K562 (cell line): Measurements from ENCODE around the gene SLC27A4. TPM values are rescaled to one million over a fixed set of nuclear protein-coding genes. Genes with fewer than 3 reads are reported as not detected.
A peak's percentile ranks its signal among the peaks of the same experiment; 100 is the strongest.

Source experiments
- ATAC-seq: fragments of 200-7000 bp; cut with Tn5 transposase; 3 replicates; pipeline ENCODE4 v1.9.1; 2020; ENCODE audit warnings: moderate library complexity
- BruUV-seq: library from RNA; stranded (reverse); fragments of 400-500 nt; replicated peaks from 2 replicates; lab custom pipeline; 2021; lab: Mats Ljungman, UMichigan
- CTCF ChIA-PET: fragments of 300-600 bp; formaldehyde crosslinking; extraction: SDS; loops from one replicate; lab custom pipeline; 2021; ENCODE audit warnings: low intra/inter-chr PET ratio; lab: Yijun Ruan, JAX
- POLR2A ChIA-PET: fragments of 300-600, 350-650 bp; sonication (Branson Sonifier 250); formaldehyde crosslinking; extraction: SDS; loops from one replicate; lab custom pipeline; 2021; ENCODE audit warnings: antibody characterized with exemption, inconsistent platforms; lab: Yijun Ruan, JAX
- DNase-seq, 4 experiments: peaks; one replicate each; pipeline versions ENCODE4 v3.0.0 to v3.0.0-alpha.2; 2011 to 2018; ENCODE audit warnings: low spot score in 3 of 4, mixed read lengths in 3 of 4; ENCODE audit errors: extremely low read depth in 1 of 4
- FAIRE-seq: peaks from 2 replicates; lab custom pipeline; 2011; peaks lifted over from hg19 to GRCh38; lab: Jason Lieb, UNC
- H2AFZ ChIP-seq: 2 replicates; pipeline ENCODE4 v1.6.0; 2011; ENCODE audit warnings: low read depth, low read length, control low read depth, inconsistent platforms
- H3K27ac ChIP-seq: fragments of 200-600 bp; 3 replicates; pipeline ENCODE4 v1.8.0; 2011; ENCODE audit warnings: low read depth, mild to moderate bottlenecking, control low read depth, inconsistent platforms, low read length, moderate library complexity, mixed read lengths; ENCODE audit errors: extremely low read depth
- H3K27me3 ChIP-seq, 2 experiments: fragments of 300-600 bp in 1 of 2; 2 replicates in 1 of 2; 3 replicates in 1 of 2; pipeline versions ENCODE4 v1.6.0 to v1.8.0; 2011; ENCODE audit warnings: inconsistent platforms in 2 of 2, low read length in 2 of 2, mild to moderate bottlenecking in 1 of 2, mixed read lengths in 1 of 2, moderate library complexity in 1 of 2; ENCODE audit not compliant: control insufficient read depth in 2 of 2, insufficient read depth in 2 of 2
- H3K36me3 ChIP-seq: fragments of 300-600 bp; 3 replicates; pipeline ENCODE4 v1.8.0; 2011; ENCODE audit warnings: mild to moderate bottlenecking, low read length, inconsistent platforms; ENCODE audit not compliant: control insufficient read depth, insufficient read depth
- H3K4me1 ChIP-seq, 2 experiments: fragments of 200-600 bp in 1 of 2; replicated peaks in 1 of 2; 2 replicates in 1 of 2; 3 replicates in 1 of 2; pipeline versions ENCODE4 v1.5.1 to v1.8.0; 2011; ENCODE audit warnings: inconsistent platforms in 2 of 2, low read length in 2 of 2, mild to moderate bottlenecking in 1 of 2, mixed read lengths in 1 of 2, moderate library complexity in 1 of 2; ENCODE audit not compliant: control insufficient read depth in 2 of 2, insufficient read depth in 2 of 2
- H3K4me2 ChIP-seq: 2 replicates; pipeline ENCODE4 v1.6.1; 2011; ENCODE audit warnings: low read length, control low read depth, inconsistent platforms, mixed read lengths; ENCODE audit not compliant: insufficient read depth
- H3K4me3 ChIP-seq: fragments of 200-600 bp; sonication (generic), shearing (Covaris generic); 2 replicates; pipeline ENCODE4 v1.5.1; 2016; ENCODE audit warnings: control low read depth, inconsistent platforms
- H3K79me2 ChIP-seq: fragments of 200-600 bp; 3 replicates; pipeline ENCODE4 v1.8.0; 2011; ENCODE audit warnings: low read length, inconsistent platforms; ENCODE audit not compliant: control insufficient read depth, insufficient read depth
- H3K9ac ChIP-seq, 2 experiments: 2 replicates each; pipeline versions ENCODE4 v1.6.0 to v1.6.1; 2011; ENCODE audit warnings: low read depth in 2 of 2, low read length in 2 of 2, control low read depth in 1 of 2, inconsistent platforms in 1 of 2, mild to moderate bottlenecking in 1 of 2, mixed read lengths in 1 of 2; ENCODE audit not compliant: insufficient read depth in 1 of 2
- H3K9me1 ChIP-seq: one replicate; pipeline ENCODE4 v1.6.0; 2011; ENCODE audit warnings: inconsistent platforms, mild to moderate bottlenecking, low read length, moderate library complexity; ENCODE audit not compliant: control insufficient read depth, insufficient read depth
- H3K9me3 ChIP-seq: replicated peaks from 2 replicates; pipeline ENCODE4 v1.5.1; 2011; ENCODE audit warnings: low read depth, low read length, inconsistent platforms; ENCODE audit not compliant: control insufficient read depth, insufficient read depth
- H4K20me1 ChIP-seq: replicated peaks from 2 replicates; pipeline ENCODE4 v1.6.1; 2011; ENCODE audit warnings: low read length, inconsistent platforms, mixed read lengths; ENCODE audit not compliant: control insufficient read depth, insufficient read depth
- ARID3A ChIP-seq: IDR thresholded peaks from 2 replicates; pipeline ENCODE4 v1.6.1; 2012; ENCODE audit warnings: low read depth, low read length, improper control_type of control experiment, borderline replicate concordance
- BACH1 ChIP-seq: fragments of 200-800 bp; sonication (Bioruptor generic); IDR thresholded peaks from 2 replicates; pipeline ENCODE4 v1.6.1; 2016; ENCODE audit warnings: missing genetic modification characterization, missing compliant biosample characterization
- CEBPZ ChIP-seq: fragments of 150-350 bp; IDR thresholded peaks from 2 replicates; pipeline ENCODE4 v1.6.1; 2014; ENCODE audit warnings: low read depth, mild to moderate bottlenecking, low read length, borderline replicate concordance
- HDGF ChIP-seq: fragments of 450-650 bp; IDR thresholded peaks from 2 replicates; pipeline ENCODE4 v1.6.1; 2016
- MAFK ChIP-seq: IDR thresholded peaks from 2 replicates; pipeline ENCODE4 v1.6.1; 2011; ENCODE audit warnings: low read length, improper control_type of control experiment
- ZBTB33 ChIP-seq: sonication (generic); formaldehyde crosslinking; IDR thresholded peaks from 2 replicates; pipeline ENCODE4 v1.8.1; 2023; ENCODE audit warnings: mild to moderate bottlenecking, missing genetic modification reagents
- ZNF354B ChIP-seq: fragments of 250-450 bp; sonication (Bioruptor Pico); IDR thresholded peaks from 2 replicates; pipeline ENCODE4 v1.4.0; 2020
- WGBS: fragments of 100-300 bp; shearing (Covaris generic); methylation state at CpG from one replicate; pipeline ENCODE4 v1.1.6; 2016; ENCODE audit warnings: low coverage, mixed read lengths; ENCODE audit not compliant: insufficient coverage; ENCODE audit errors: missing lambda C conversion rate; 5-methylcytosine and 5-hydroxymethylcytosine counted together
- in situ Hi-C: fragments of 300-500 bp; cut with MboI; formaldehyde crosslinking; loops from 4 replicates; pipeline ENCODE4 v1.15.0; 2018; ENCODE audit warnings: inconsistent platforms, mixed read lengths
- intact Hi-C: fragments of 100-400 bp; cut with micrococcal nuclease; formaldehyde crosslinking; loops from 2 replicates; pipeline ENCODE4 v1.14.2; 2022
- polyA plus RNA-seq, 8 experiments: library from polyadenylated mRNA; depleted of rRNA in 4 of 8; stranded (reverse) in 5 of 8; unstranded in 3 of 8; fragments of >200 nt; fragmentation: Nextera tagmentation in 2 of 8; fragmentation: Illumina TruSeq in 1 of 8; extraction: Ambion mirVana in 2 of 8; extraction: Trizol in 1 of 8; gene quantifications; 2 replicates each; pipeline versions ENCODE4 v1.2.1 to v1.2.3, GENCODE V29; 2011 to 2014; ENCODE audit warnings: inconsistent platforms in 1 of 8, missing spikeins in 1 of 8
- total RNA-seq, 7 experiments: library from RNA; depleted of rRNA in 6 of 7; stranded (reverse); fragments of >200 nt in 6 of 7; fragmentation: Illumina TruSeq in 2 of 7; extraction: Trizol in 2 of 7; gene quantifications; 2 replicates each; pipeline versions ENCODE4 v1.2.1 to v1.2.3, GENCODE V29; 2011 to 2021; ENCODE audit warnings: low replicate concordance in 1 of 7
- TF ChIP-seq, protein P1 (sequence below): IDR thresholded peaks from 3 replicates; pipeline ENCODE4 v1.6.1; 2011; ENCODE audit warnings: borderline replicate concordance, mild to moderate bottlenecking; ENCODE audit not compliant: insufficient read length, insufficient read depth
- TF ChIP-seq, protein P2 (sequence below), 2 experiments: fragments of 450-650 bp; conservative IDR thresholded peaks; 2 replicates each; pipeline ENCODE4 v1.6.1; 2017; ENCODE audit warnings: mild to moderate bottlenecking in 2 of 2, moderate library complexity in 2 of 2

The SLC27A4 gene
- total and polyA plus RNA-seq, 9 of the 15 experiments (the other 6 are each of a cell fraction or from before 2014, with no cell fraction given): 0.25 to 35.7 (median 14.0) TPM

DNA sequence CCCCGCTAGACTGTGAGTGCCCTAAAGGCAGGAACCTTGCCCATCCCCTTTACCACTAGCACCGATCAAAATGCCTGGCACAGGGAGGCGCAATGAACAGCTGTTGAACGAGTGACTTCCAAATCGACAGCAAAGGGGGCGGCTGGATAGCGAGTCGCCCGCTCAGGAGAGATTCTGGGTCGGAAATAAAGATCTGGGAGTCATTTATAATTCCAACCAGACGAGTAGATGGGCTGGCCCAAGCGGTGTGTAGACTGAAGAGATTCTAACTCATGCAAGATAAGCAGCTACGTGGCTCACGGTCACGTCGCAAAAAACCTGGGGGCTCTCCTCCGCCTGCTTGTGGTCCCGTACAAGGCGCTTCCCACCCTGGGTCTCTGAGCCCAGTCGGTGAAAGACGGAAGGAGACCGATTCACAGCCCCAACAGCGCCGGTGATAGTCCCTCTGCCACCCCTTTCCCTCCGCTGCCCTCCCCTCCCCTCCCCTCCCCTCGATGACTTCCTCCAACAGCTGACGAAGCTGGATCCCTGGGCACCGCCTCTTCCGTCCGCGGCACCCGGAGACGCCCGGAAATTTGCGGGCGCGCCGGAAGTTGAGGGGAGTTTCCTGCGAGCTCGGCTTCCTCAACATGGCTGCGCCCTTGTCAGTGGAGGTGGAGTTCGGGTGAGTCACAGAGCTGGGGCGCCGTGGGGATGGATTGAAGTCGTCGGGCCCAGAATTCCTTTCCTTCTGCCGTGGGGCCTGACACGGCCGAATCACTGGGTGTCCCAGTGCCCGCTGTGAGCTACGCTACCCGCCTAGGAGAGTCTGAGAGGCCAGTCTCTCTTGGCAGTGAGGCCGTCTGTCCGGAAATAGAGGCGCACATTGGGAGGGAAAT, 30.7 kb downstream of the SLC27A4 start, which contains the start of gene URM1:
Gene URM1, plus strand, starts transcription at position 623 of the 878 bp plus-strand sequence. Its CDS starts 7 bp downstream, at position 630.
- FAIRE-seq (peak; percentile 89), ATAC-seq (peak; percentile 98), DNase-seq (peak; percentile 94 to 98 (median 96))
- Histone ChIP-seq H3K27ac (peak within 1 kb of the TSS; percentile 77), H3K27me3 (no peaks in the 10 kb centered on the region), H2AFZ (peak within 1 kb of the TSS; percentile 97), H3K9me3 (no peaks in the 10 kb centered on the region), H3K9ac (peak within 1 kb of the TSS; percentile 86 to 96), H4K20me1 (no peaks in the 10 kb centered on the region), H3K36me3 (peaks cover 24% of the 10 kb centered on the region), H3K4me2 (peak within 1 kb of the TSS; percentile 96), H3K79me2 (peaks cover 53% of the 10 kb centered on the region), H3K9me1 (no peaks in the 10 kb centered on the region), H3K4me3 (peak within 1 kb of the TSS; percentile 84), H3K4me1 (peaks cover 13 to 14% of the 10 kb centered on the region in 2 experiments)
- ChIA-PET POLR2A (interaction anchor here (0.5 to 2.2 kb wide), 12 partner anchors 10 to 277 kb away, joined by 3 to 11 read pairs (median 4); partner anchors contain the start of genes GOLGA2 and SWI5), CTCF (no interaction called here)
- WGBS: under 1% methylated on average over 43 of the region's 55 CpGs
- intact Hi-C loops (no loop called here), in situ Hi-C loops (loop anchor here (25.0 kb wide), 1 partner anchor 609 kb away; no protein-coding TSS in a partner anchor)
- TSS peak; percentile 97 for BruUV-seq
- TF ChIP-seq, protein P1, sequence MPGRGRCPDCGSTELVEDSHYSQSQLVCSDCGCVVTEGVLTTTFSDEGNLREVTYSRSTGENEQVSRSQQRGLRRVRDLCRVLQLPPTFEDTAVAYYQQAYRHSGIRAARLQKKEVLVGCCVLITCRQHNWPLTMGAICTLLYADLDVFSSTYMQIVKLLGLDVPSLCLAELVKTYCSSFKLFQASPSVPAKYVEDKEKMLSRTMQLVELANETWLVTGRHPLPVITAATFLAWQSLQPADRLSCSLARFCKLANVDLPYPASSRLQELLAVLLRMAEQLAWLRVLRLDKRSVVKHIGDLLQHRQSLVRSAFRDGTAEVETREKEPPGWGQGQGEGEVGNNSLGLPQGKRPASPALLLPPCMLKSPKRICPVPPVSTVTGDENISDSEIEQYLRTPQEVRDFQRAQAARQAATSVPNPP: no peak
- TF ChIP-seq, protein P2, sequence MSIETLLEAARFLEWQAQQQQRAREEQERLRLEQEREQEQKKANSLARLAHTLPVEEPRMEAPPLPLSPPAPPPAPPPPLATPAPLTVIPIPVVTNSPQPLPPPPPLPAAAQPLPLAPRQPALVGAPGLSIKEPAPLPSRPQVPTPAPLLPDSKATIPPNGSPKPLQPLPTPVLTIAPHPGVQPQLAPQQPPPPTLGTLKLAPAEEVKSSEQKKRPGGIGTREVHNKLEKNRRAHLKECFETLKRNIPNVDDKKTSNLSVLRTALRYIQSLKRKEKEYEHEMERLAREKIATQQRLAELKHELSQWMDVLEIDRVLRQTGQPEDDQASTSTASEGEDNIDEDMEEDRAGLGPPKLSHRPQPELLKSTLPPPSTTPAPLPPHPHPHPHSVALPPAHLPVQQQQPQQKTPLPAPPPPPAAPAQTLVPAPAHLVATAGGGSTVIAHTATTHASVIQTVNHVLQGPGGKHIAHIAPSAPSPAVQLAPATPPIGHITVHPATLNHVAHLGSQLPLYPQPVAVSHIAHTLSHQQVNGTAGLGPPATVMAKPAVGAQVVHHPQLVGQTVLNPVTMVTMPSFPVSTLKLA (conservative IDR thresholded peaks at IDR 0.05): peak; percentile 66 to 85
- TF ChIP-seq ARID3A (no peak), ZBTB33 (CRISPR knock-in tag) (no peak), BACH1 (tag) (no peak), MAFK (no peak), ZNF354B (CRISPR knock-in tag) (no peak), HDGF (no peak), CEBPZ (no peak)
